HG03520 (cell line): ENCODE measurements around the gene ATL3.
"Not testable (repeated sequence)": the region's sequence is repeated elsewhere in the genome, so short reads cannot be mapped to it uniquely, and the experiment has no call there.

Experiments used
- ATAC-seq: cut with Tn5 transposase; IDR thresholded peaks from one replicate; pipeline ENCODE4 v1.9.1; 2021; ENCODE audit warnings: mild to moderate bottlenecking, moderate library complexity; ENCODE audit not compliant: unreplicated experiment

Gene ATL3

GRCh38 chr11:63622323-63622722, 48.9 kb downstream of the ATL3 start:
- no peak for ATAC-seq

- ATAC-seq, result no peak
Observed at GRCh38 chr11:63621071-63621470, 50.1 kb downstream of the ATL3 start.

- no peak for ATAC-seq
Observed at GRCh38 chr11:63619967-63620366, 51.2 kb downstream of the ATL3 start.

- not testable (repeated sequence) for ATAC-seq
Observed at GRCh38 chr11:63617686-63618085, 53.5 kb downstream of the ATL3 start.

- no peak for ATAC-seq
Observed at GRCh38 chr11:63616953-63617352, 54.2 kb downstream of the ATL3 start.

GRCh38 chr11:63614136-63614671, 57.0 kb downstream of the ATL3 start, which contains the start of gene PLAAT3:
Gene PLAAT3 (minus strand): TSS chr11:63614433. CDS start chr11:63614014, 419 bp downstream.
- ATAC-seq, result peak; percentile 46

GRCh38 chr11:63613517-63614135, 57.5 kb downstream of the ATL3 start:
- no peak for ATAC-seq

GRCh38 chr11:63612181-63612580, 59.0 kb downstream of the ATL3 start:
- ATAC-seq, result no peak

- ATAC-seq, result no peak
Observed at GRCh38 chr11:63611395-63611747, 59.8 kb downstream of the ATL3 start.

GRCh38 chr11:63610604-63611394, 60.4 kb downstream of the ATL3 start:
- ATAC-seq, result no peak

GRCh38 chr11:63609971-63610580, 61.1 kb downstream of the ATL3 start:
- no peak for ATAC-seq

GRCh38 chr11:63609536-63609935, 61.6 kb downstream of the ATL3 start:
- no peak for ATAC-seq

- ATAC-seq, result no peak
Observed at GRCh38 chr11:63608353-63609345, 62.5 kb downstream of the ATL3 start.

GRCh38 chr11:63603180-63603518, 68.0 kb downstream of the ATL3 start:
- ATAC-seq, result no peak

GRCh38 chr11:63602290-63603179, 68.6 kb downstream of the ATL3 start:
- ATAC-seq, result not testable (repeated sequence)

- ATAC-seq, result no peak
Observed at GRCh38 chr11:63599211-63600122, 71.7 kb downstream of the ATL3 start.

GRCh38 chr11:63598556-63598955, 72.6 kb downstream of the ATL3 start:
- ATAC-seq, result no peak

GRCh38 chr11:63595296-63595695, 75.9 kb downstream of the ATL3 start:
- ATAC-seq, result no peak

- ATAC-seq, result no peak
Observed at GRCh38 chr11:63592975-63593395, 78.2 kb downstream of the ATL3 start.
